PFSK-1 (cell line): ENCODE measurements around the gene TMEM117.

Experiments used
- FOXP2 ChIP-seq: optimal IDR thresholded peaks from 2 replicates; pipeline ENCODE3; 2011; ENCODE audit warnings: borderline replicate concordance, control low read depth, inconsistent platforms; ENCODE audit not compliant: insufficient read depth; ENCODE audit errors: extremely low read length, extremely low read depth
- POLR2AphosphoS5 ChIP-seq: IDR thresholded peaks from 2 replicates; pipeline ENCODE4 v1.6.1; 2012; ENCODE audit warnings: low read depth, mild to moderate bottlenecking, control low read depth, low read length, moderate library complexity
- REST ChIP-seq, 2 experiments: IDR thresholded peaks; 2 replicates each; pipeline versions ENCODE4 v1.6.1 to v1.8.0; 2011 to 2012; ENCODE audit warnings: low read depth in 2 of 2, low read length in 2 of 2, control low read depth in 1 of 2, inconsistent platforms in 1 of 2, mild to moderate bottlenecking in 1 of 2, moderate library complexity in 1 of 2; ENCODE audit not compliant: insufficient read depth in 1 of 2
- SIN3A ChIP-seq: IDR thresholded peaks from 2 replicates; pipeline ENCODE4 v1.6.1; 2012; ENCODE audit warnings: mild to moderate bottlenecking, low read length, moderate library complexity, borderline replicate concordance; ENCODE audit not compliant: insufficient read depth
- TAF1 ChIP-seq: IDR thresholded peaks from 2 replicates; pipeline ENCODE4 v1.6.1; 2012; ENCODE audit warnings: low read length, control low read depth, borderline replicate concordance; ENCODE audit not compliant: insufficient read depth

- TF ChIP-seq TAF1 (no peak), FOXP2 (no peak), REST (IDR thresholded peaks at IDR 0.05; ENCODE audit: insufficient read depth in 1 of 2, low read depth in 2 of 2, low read length in 2 of 2) (no peak), POLR2AphosphoS5 (no peak), SIN3A (no peak)
These were observed 597.8 kb downstream of the TMEM117 start for GRCh38 chr12:44433659-44434058.
